Endothelial cell of hepatic sinusoid (primary cell): ENCODE measurements around the gene DTNB.
"Not testable (repeated sequence)": the region's sequence is repeated elsewhere in the genome, so short reads cannot be mapped to it uniquely, and the experiment has no call there.

Experiments
- in situ Hi-C: cut with HindIII; loops from 2 replicates; pipeline ENCODE4 v1.10.0; 2017; ENCODE audit warnings: low sequenced_read_pairs

Gene DTNB

DNA sequence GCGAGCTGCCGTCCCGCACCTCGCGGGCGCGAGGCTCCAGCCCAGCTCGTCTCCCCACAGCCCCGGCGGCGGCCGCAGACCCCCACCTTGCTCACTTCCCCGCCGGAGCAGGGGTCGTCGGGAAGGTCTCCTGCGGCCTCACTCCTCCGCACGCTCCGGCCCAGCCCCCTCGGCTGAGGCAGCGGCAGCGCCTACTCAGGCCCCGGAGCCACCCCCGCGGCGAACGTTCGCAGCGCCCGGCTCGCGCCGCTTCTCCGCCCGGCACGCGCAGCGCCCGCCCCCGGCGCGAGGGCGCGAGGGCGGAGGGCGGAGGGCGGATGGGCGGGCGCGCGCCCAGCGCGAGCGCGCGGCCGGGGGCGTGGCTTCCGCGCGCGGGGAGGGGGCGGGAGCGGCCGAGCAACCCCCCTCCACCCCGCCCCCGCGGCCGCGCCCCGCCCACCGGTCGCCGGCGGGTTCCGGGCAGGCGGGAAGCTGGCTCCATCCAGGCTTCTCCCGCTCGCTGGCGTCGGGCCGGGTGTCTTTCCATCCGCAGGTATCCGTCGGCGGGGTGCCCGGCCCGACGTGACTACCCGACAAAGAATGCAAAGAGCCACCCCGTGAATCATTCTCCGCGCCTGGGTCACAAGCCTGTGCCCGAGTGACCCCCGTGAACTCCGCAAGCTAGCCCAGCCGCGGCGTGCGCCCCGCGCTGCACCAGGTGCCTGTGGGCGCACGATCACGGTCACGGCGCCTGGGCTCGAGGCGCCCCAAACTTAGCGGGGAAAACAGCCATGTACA is at the start of gene DTNB:
Gene DTNB (minus strand): TSS at position 278 of the 777 bp plus-strand sequence. CDS start 20,917 bp downstream, outside the sequence.
- in situ Hi-C loops, result no loop called here

DNA sequence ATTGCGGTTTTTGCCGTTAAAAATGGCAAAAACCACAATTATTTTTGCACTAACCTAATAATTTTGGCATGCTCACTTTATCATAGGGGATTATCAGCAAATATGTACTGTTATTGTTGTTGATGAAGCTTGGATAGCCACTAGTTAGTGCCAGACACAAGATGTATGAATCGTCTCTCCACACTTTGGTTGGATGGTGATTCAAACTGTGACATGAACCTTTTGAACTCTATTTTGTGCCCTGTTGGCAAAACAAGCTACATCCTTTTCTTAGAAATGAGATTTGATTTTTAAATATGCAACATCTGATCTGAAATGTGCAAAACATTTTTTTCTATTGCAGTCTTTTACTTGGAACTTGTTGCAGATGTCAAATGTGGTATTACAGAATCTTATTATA is 48.8 kb upstream of the DTNB start:
- in situ Hi-C loops, result no loop called here

DNA sequence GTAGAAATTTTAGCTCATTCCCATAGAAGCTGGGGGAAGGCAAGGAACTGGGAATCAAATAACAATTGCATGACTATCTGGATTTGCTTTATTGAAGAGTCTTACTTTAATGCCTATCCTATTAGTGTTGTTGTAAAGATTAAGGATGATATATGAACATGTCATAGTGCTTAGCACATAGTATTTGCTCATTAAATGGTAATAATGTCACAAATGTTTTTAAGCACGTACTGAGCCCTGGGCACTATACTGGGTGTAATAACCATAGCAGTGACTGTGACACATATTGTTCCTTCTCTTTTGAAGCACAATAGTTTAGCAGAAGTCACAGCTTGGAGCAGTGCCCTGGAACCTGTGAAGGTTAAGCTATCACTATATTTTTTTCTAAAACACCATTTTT is 47.2 kb upstream of the DTNB start:
- in situ Hi-C loops, result no loop called here

DNA sequence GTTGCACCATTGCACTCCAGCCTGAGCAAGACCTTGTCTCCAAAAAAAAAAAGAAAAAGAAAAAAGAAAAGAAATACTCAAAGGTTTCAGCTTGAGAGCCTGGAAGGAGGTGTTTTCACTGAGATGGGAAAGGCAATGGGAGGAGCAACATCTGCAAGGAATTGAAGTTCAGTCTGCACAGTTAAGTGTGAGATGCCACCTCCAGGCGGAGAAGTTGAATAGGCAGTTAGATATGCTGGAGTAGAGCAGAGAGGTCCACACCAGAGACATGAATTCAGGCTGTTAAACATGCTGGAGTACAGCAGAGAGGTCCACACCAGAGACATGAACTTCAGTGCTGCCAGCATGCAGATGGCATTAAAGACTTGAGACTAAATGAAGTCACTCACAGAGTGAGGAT is 41.4 kb upstream of the DTNB start:
- in situ Hi-C loops, result no loop called here

DNA sequence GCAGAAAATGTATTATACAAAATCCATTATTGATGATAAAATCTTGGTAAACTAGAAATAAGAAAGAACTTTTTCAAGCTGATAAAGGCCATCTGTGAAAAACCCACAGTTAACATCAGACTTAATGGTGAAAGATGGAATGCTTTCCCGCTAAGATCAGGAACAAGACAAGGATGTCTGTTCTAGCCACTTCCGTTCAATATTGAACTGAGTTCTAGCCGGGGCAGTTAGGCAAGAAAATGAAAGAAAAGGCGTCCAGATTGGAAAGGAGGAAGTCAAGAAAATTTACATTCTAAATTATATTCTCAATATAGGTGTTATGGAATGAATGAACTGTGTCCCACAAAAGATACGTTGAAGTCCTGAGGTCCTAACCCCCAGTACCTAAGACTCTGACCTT is 39.1 kb upstream of the DTNB start:
- in situ Hi-C loops, result no loop called here

DNA sequence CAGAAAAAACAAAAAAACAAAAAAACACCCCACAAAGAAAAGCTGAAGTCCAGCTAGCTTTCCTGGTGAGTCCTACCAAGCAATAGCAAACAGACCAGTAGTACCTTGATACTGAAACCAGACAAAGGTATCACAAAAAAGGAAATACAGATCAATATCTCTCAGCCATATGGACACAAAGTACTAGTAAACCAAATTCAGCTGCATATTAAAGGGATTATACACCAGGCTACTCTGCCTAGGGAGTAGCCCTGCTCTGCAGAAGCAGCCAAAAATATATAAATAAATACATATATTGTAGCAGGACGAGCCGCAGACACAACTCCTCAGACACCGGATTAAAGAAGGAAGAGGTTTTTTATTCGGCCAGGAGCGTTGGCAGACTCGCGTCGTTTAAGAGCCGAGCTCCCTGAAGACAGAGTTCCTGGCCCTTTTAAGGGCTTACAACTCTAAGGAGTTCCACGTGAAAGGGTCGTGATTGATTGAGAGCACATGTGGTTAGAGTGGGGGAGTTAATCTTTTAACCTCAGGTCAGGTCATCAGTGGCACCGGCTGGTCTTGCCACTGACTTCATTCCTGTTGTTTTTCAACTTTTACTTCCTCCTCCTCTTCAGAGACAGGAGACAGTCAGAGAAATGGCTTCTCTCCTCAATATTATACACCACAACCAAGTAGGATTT is 38.4 kb upstream of the DTNB start:
- in situ Hi-C loops, result no loop called here

DNA sequence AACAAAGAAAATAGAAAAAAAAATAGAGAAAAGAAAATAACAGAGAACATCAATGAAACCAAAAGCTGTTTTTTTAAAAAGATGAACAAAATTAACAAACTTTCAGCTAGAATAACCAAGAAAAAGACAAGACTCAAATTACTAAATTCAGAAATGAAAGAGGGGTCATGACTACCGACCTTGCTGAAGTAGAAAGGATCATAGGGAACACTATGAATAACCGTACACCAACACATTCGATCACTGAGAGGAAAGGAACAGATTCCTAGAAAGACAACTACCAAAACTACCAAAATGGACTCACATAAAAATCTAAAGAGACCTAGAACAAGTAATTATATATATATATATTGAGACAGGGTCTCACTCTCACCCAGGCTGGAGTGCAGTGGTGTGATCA is 37.4 kb upstream of the DTNB start:
- in situ Hi-C loops, result no loop called here

DNA sequence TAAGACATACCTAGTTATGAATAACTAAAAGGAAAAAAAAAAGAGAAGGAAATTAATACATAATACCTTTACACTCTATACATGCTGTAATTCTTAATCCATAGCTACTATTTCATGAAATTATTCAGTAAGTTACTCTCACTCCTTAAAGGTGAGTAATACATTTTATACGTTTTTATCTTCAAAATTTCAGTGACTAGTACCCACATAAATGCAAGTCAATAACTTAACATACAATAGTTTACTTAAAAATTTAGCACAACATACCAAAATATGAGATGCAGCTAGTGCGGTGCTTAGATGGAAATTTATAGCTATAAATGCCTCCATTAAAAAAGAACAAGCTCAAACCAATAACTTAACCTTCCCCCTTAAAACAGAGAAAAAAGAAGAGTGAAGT is 36.0 kb upstream of the DTNB start:
- in situ Hi-C loops, result no loop called here

DNA sequence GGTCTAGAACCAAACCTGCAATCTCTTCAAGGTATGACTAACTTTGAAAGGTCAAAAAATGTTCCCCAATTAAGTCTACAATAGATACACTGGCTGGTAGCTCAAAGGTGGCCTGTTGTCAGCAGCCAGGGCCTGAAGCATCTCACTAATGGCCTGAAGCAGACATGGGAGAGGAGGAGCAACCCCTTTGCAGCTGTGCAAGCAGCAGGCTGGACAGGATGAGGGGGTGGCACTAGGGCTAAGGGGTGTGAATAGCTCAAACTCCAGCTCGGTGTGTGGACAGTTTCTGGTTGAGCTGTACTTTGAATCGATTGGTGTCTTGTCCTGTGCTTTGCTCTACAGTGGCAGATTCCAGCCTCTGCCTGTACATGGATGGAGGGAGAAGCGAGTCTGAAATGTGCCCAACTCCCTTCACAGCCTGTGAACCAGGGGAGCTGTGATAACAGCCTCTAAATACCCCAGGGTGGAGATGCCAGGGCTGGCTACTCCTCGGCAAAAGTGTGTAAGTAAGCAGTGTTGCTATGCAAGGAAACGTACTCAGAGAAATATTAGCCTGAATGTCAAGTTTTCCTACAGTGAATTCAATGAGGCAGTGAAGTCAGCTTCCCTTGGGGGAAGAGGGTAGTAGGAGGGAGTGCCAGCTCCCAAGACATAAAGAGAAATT is 34.7 kb upstream of the DTNB start:
- in situ Hi-C loops, result no loop called here

DNA sequence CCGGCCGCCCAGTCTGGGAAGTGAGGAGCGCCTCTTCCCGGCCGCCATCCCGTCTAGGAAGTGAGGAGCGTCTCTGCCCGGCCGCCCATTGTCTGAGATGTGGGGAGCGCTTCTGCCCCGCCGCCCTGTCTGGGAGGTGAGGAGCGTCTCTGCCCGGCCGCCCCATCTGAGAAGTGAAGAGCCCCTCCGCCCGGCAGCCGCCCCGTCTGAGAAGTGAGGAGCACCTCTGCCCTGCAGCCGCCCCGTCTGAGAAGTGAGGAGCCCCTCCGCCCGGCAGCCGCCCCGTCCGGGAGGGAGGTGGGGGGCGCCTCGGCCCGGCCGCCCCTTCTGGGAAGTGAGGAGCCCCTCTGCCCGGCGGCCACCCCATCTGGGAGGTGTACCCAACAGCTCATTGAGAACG is 32.2 kb upstream of the DTNB start:
- in situ Hi-C loops, result not testable (repeated sequence)

DNA sequence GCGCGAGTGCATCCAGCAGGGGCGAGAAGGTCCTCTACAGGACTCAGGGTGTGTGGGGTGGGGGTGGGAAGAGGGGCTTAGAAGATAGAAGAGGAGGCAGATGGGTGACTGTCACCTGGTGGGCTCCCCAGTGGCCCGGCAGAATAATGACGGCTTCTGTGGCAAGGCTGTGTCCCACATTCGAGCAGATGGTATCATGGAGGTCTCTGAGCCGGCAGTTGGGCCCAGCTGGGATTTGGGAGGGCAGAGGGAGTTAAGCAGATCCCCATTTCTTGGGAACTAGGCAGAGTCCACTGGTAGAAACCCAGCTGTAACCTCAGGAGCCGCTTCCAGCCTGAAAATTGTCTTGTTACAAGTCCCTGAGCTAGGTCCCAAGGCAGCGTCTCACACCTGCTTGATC is 28.4 kb upstream of the DTNB start:
- in situ Hi-C loops, result no loop called here

DNA sequence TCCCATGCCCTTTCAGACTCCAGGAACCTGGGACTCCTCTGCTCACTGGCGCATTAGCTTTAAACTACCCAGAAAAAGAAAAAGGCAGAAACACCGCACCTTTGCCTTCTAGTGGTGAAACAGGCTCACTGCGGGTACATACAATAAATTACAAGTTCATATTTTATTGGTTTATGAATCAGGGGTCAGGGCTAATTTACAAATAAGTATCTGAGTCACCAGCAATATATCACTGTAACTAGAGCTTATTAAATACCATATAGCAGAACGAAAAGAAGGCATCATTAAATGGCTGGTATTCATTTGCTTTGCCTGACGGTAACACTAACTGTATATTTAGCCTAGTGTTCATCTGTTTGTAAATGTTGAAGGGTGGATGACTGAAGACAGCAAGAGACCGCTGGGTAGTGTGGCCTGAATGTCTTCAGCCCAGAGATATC is 26.9 kb upstream of the DTNB start:
- in situ Hi-C loops, result no loop called here

DNA sequence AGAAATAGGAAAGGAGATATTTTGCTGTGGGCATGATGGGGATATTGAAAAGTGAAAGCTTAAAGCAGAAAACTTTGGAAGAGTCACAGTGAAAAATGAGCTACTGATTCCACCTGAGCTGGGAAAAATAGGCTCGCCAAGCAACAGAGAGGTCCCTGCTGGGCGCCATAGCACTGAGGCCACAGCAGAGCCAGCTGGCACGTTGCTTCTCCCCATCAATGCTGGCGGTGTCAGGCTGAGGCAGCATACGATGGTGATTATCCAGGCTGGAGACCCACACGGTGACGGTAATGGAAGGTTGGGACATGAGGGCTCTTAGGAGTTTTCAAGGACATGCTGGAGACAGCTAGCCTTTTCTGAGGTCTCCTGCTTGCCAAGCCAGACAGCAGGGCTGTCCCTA is 25.8 kb upstream of the DTNB start:
- in situ Hi-C loops, result no loop called here

DNA sequence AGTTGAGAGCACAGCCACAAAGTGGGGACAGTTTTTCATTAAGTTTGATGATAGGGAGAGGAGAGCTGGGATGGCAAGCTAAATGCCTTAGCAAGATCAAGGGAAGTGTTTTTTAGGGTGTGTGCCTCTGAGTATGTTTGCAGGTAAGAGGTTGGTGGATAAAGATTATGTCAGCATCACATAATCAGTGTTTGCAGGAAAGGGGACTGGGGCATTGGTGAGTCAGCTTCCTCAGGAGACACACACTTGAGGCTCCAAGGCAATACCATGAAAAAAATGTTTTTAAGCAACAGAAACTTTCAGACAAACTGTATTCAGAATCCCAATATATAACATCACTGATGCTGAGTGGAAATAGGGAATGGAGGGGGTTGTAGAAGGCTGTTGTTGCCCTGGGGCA is 25.4 kb upstream of the DTNB start:
- in situ Hi-C loops, result no loop called here

DNA sequence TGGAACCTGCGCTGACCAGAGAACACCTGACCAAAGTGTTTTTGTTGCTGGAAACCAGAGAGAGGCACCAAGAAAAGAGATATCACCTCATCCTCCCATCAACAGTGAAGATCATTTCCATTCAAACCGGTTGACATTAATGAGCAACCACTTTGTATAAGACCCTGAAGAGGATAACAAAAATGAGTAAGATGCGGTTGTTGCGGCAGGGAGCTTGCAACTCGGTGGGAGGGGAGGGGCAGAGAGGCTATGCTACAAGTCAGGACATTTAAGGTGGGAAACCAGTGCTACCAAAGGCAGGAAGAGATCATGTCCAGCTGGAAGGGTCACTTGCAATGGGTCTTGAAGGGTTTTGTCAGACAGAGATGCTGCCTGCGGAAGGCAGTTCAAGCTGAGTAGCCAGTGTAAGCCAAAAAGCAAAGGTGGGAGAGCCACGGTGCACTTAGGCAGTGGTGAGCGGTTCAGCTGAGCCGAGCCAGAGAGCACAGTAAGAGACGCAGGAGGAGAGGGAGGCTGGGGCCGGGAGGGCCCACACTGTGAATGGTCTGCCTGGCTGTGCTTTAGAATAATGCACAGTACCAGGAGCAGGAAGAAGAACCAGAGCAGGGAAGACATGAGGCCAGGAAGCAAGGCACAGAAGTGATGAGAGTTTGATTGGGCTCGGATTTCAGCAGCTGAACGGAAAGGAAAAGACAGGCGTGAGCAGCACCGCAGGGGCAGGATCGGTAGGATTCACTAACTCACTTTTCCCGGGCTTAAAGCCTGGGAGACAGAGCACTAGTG is 24.4 kb upstream of the DTNB start:
- in situ Hi-C loops, result no loop called here

DNA sequence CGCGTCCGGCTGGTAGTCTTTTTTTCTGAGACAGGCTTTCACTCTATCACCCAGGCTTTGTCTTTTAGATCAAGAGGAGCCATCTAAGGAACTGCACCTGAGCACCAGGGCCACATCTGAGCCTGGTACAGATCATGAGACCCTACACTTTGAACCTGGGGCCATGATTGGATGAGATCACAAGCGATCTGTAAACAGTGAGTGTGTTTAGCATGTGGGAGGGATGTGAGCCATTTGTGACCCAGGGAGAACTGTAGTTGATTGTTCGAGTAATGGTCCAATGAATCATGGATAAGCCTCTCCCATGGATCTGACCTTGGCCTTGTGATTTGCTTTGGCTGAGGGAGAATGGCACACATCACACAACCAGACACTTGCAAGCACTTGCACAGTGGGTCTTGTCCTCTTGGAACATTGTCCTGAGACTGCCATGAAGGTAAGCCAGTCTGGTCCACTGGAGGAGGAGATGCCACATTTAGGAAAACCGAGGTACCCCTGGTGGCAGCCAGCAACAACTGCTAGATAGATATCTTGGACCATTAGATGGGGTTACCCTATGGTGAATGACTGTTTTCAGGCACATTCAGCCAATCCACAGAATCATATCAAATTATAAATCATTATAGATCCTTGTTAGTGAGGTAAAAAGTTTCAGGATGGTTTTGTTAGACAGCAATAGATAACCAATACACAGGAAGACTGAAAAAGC is 19.5 kb upstream of the DTNB start:
- in situ Hi-C loops, result no loop called here

DNA sequence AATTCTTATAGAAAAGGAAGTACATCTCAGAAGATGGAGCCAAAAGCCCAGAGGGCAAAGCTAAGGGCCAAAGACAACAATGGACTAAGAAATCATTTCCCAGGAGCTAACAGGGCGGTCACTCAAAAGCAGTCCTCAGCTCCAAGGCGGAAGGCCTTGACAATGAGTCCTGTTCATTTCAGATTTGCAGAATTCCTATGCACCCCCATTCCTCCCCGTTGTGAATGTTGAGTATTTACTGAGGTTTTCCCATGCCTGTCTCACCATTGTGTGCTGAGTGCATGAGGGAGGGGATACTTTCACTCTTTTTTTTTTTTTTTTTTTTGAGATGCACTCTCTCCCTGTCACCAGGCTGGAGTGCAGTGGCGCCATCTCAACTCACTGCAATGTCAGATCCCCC is 18.8 kb upstream of the DTNB start:
- in situ Hi-C loops, result no loop called here

DNA sequence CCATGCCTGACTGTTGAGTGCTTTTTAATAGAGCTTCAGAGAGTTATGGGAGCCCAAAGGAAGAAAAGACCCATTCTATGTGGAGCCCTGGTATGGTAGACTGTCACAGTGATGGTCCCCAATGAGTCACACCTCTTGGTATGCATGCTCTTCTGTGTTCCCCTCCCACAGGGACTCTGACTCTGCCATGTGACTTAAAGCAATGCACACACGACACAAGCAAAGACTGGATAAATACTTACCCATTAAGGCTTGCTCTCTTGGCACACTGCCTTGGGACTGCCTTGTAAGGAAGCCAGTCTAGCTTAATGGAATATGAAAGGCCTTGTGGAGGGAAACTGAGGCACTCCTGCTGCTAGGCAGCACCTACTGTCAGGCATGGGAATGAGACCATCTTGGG is 16.7 kb upstream of the DTNB start:
- in situ Hi-C loops, result no loop called here

DNA sequence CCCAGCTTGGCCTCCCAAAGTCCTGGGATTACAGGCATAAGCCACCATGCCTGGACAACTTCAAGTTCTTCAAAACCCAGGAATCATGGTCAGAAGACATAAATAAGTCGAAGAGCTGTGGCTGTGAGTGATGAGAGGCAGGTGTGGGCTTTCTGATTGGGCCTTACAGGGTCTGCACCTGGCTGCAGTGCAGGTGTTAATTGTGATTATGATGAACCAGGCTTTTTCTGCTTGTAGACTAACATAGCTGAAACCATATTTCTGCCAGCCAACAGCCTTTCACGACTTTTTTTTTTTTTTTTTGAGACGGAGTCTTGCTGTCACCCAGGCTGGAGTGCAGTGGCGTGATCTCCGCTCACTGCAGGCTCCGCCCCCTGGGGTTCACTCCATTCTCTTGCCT is 14.9 kb upstream of the DTNB start:
- in situ Hi-C loops, result no loop called here

DNA sequence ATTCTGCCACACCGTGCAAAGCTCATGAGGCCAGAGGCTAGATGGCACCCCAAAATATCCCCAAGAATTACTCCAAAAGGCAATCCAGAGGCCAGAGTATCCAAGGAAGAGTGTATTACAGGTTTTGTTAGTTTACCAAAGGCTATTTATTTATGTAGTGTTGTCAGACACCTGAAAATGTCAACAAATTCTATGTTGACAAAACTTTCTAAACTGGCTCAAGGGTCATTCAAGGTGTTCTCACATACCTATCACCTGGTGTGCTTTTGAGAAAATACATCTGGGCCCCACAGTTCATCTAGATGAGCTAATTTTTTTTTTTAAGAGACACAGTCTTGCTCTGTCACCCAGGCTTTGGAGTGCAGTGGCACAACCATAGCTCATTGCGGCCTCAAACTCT is 12.4 kb upstream of the DTNB start:
- in situ Hi-C loops, result no loop called here
